NAMALWA (cell line): ENCODE measurements around the gene BARHL2.

Source experiments
- DNase-seq: peaks from one replicate; pipeline ENCODE4 v3.0.0-alpha.2; 2015; ENCODE audit warnings: low spot score

Gene BARHL2

GRCh38 chr1:90710579-90711536, 6.2 kb downstream of the BARHL2 start:
- DNase-seq = no peak

GRCh38 chr1:90709535-90709934, 7.6 kb downstream of the BARHL2 start:
- no peak for DNase-seq

GRCh38 chr1:90708826-90709225, 8.3 kb downstream of the BARHL2 start:
- DNase-seq = no peak

- no peak for DNase-seq
Measured at GRCh38 chr1:90708236-90708786, 8.8 kb downstream of the BARHL2 start.

GRCh38 chr1:90707363-90707710, 9.8 kb downstream of the BARHL2 start:
- DNase-seq = no peak

GRCh38 chr1:90706437-90707362, 10.4 kb downstream of the BARHL2 start:
- no peak for DNase-seq

- DNase-seq = no peak
Measured at GRCh38 chr1:90705956-90706355, 11.1 kb downstream of the BARHL2 start.

- DNase-seq = no peak
Measured at GRCh38 chr1:90704817-90705216, 12.3 kb downstream of the BARHL2 start.

GRCh38 chr1:90694846-90695245, 22.3 kb downstream of the BARHL2 start:
- DNase-seq = no peak

GRCh38 chr1:90687747-90688146, 29.4 kb downstream of the BARHL2 start:
- no peak for DNase-seq

- DNase-seq = no peak
Measured at GRCh38 chr1:90675161-90675847, 41.8 kb downstream of the BARHL2 start.

- DNase-seq = no peak
Measured at GRCh38 chr1:90671741-90672140, 45.4 kb downstream of the BARHL2 start.

- DNase-seq = no peak
Measured at GRCh38 chr1:90671251-90671650, 45.9 kb downstream of the BARHL2 start.
